ENCODE data around the gene EME1. TPM values are rescaled to one million over a fixed set of nuclear protein-coding genes. Genes with fewer than 3 reads are reported as not detected.
A peak's percentile ranks its signal among the peaks of the same experiment; 100 is the strongest.

Gene EME1
- total RNA-seq, 2 donors from 2014 or later = 3.9 TPM; not detected in 1

DNA sequence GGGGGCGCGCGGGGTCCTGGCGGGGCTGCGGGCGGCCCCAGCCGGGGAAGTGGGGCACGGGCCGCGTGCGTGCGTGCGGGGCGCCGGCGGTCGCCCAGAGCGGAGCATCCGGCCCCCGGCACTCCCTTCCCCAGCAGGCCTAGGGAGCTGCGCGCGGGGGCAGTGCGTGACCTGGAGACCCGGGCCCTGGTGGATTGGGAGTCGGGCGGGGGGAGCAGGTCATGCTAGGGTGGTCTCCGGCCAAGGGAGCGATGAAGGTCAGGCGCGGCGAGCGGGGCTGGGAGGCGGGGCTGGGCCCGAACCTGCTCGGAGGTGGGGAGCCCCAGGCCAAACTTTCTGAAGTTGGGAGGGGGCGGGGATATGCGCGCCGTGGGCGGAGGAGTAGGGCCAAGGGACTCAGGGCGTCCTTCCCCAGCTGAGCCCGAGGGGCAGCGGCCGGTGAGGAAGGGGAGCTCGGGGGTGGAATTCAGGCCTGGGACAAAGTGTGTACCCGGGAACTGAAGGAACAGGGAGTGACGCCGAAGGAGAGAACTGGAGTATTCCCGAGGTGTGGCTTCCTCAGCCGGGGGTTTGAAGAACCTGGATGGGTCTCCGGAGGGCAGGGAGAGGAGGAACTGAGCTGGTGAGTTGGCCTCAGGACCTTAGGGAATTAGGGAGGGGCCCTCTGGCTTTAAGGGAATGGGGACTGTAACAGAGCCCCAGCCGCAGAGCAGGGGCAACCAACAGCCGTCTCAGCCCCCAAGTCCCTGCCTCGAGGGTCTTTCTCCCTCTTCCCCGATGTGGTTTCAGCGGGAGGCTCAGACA is 26.5 kb upstream of the EME1 start:
- Histone ChIP-seq H3K9me3 (no peaks in the 10 kb centered on the region), H3K36me3 (no peaks in the 10 kb centered on the region), H3K4me3 (peak overlapping the region; percentile 86), H3K27me3 (replicated peaks; ENCODE audit: insufficient read depth) (no peaks in the 10 kb centered on the region), H3K27ac (peak overlapping the region in 1 of 2 donors; percentile 16), H3K4me1 (ENCODE audit: control insufficient read depth in 1 of 2, low read depth in 2 of 2) (peaks cover 13 to 28% of the 10 kb centered on the region in 2 donors)
- TF ChIP-seq, protein P1, sequence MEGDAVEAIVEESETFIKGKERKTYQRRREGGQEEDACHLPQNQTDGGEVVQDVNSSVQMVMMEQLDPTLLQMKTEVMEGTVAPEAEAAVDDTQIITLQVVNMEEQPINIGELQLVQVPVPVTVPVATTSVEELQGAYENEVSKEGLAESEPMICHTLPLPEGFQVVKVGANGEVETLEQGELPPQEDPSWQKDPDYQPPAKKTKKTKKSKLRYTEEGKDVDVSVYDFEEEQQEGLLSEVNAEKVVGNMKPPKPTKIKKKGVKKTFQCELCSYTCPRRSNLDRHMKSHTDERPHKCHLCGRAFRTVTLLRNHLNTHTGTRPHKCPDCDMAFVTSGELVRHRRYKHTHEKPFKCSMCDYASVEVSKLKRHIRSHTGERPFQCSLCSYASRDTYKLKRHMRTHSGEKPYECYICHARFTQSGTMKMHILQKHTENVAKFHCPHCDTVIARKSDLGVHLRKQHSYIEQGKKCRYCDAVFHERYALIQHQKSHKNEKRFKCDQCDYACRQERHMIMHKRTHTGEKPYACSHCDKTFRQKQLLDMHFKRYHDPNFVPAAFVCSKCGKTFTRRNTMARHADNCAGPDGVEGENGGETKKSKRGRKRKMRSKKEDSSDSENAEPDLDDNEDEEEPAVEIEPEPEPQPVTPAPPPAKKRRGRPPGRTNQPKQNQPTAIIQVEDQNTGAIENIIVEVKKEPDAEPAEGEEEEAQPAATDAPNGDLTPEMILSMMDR (IDR thresholded peaks at IDR 0.05) = no peak
- DNase-seq (ENCODE audit: low spot score) (no peak), ATAC-seq (ENCODE audit: insufficient number of reproducible peaks, low FRiP score, low read depth) (no peak)

DNA sequence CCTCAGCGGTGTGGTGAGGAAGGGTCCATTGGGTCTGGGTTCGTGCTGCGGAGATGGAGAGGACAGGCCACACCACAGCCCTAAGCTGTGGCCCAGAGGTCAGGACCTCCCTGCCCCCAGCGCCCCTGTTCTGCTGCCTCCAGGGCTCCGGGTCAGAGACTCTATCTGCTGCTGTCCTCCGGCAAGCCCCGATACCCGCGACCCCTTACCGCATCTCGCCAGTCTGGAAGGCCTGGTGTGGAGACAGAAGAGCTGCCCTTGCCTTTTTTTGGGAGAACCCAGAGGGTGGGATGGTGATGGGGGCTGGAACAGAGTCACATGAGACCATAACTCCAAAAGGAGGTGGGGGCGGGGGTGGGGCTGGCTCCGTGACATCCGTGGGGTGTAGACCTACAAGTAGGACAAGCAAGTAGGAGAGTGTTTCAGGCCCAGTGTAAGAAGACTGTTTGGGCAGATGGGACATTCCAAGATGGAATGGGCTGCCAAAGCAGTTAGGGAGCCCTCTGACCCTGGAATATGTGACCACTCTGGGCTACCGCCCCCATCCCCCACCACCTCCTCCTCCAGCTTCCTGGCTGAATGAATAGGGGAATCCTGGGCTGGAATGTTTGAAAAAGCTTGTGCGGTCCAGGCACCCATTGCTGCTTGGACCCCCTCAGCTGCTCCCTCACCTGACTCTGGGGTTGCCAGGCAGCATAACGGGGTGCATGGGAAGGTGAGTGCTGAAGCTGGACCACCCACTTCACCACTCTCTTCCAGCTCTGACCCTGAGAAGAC is 25.7 kb upstream of the EME1 start:
- Histone ChIP-seq H3K9me3 (no peaks in the 10 kb centered on the region), H3K27me3 (replicated peaks; ENCODE audit: insufficient read depth) (no peaks in the 10 kb centered on the region), H3K27ac (no peak overlapping the region), H3K4me3 (peak overlapping the region; percentile 86), H3K4me1 (ENCODE audit: control insufficient read depth in 1 of 2, low read depth in 2 of 2) (peaks cover 13 to 28% of the 10 kb centered on the region in 2 donors), H3K36me3 (no peaks in the 10 kb centered on the region)
- ATAC-seq (ENCODE audit: insufficient number of reproducible peaks, low FRiP score, low read depth) (no peak), DNase-seq (ENCODE audit: low spot score) (no peak)
- TF ChIP-seq, protein P1 (IDR thresholded peaks at IDR 0.05) = no peak

DNA sequence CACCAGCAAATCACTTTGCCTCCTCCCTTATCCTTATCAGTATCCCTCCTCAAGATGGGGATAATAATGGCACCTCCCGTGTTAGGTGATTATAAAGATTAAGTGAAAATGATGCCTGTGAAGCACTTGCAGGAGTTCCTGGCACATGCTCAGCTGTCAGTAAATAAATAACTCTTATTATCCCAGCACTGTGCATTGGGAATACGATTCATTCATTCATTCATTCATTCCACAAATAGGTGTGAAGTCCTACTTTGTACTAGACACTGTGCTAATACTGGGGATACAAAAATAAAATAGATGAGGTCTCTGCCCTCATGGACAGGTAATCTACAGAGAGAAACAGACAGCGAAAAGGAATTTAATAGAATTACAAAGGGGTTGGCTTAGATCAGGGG is 25.1 kb upstream of the EME1 start:
- Histone ChIP-seq H3K4me3 (no peak overlapping the region), H3K4me1 (ENCODE audit: control insufficient read depth in 1 of 2, low read depth in 2 of 2) (peaks cover 13 to 28% of the 10 kb centered on the region in 2 donors), H3K9me3 (no peaks in the 10 kb centered on the region), H3K27ac (no peak overlapping the region), H3K36me3 (peaks cover 4% of the 10 kb centered on the region), H3K27me3 (replicated peaks; ENCODE audit: insufficient read depth) (no peaks in the 10 kb centered on the region)
- no peak for DNase-seq (ENCODE audit: low spot score)
- ATAC-seq (ENCODE audit: insufficient number of reproducible peaks, low FRiP score, low read depth) = no peak
- TF ChIP-seq, protein P1 (IDR thresholded peaks at IDR 0.05) = no peak

DNA sequence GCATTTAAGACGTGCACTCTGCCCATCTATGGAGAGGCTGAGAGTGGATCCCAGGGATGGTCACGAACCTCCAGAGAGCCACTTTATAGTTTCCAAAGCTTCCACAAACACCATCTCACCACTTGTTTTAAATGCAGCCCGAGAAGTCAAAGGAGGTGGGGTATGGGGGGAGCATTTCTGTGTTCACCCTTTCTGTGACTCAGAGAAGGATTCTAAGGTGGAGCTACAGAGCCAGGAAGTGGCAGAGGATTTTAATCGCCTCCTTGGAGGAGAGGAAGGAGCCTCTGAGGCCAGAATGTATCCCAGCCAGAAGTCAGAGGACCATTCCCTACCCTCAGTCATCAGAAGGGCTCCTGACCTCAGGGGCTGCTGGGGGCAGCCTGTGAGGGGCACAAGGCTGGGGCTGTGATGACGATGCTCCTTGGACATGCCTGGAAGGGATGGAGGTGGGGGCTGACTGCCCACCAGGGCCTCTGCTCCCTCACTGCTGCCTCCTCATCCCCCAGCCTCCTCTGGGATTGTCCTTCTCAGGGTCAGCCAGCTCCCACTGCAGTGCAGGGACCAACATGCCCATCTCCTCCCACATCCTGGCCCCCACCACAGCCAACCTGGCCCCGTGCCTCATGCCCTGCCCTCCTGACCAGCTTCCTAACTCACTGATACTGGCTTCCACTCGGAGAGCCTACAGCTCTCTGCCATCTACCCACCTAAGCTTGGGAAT is 24.3 kb upstream of the EME1 start:
- H3K4me3 ChIP-seq = no peak overlapping the region
- peaks cover 4% of the 10 kb centered on the region for H3K36me3 ChIP-seq
- DNase-seq (ENCODE audit: low spot score) (no peak), ATAC-seq (ENCODE audit: insufficient number of reproducible peaks, low FRiP score, low read depth) (no peak)
- H3K9me3 ChIP-seq = no peaks in the 10 kb centered on the region
- H3K27me3 ChIP-seq (replicated peaks; ENCODE audit: insufficient read depth) = no peaks in the 10 kb centered on the region
- H3K4me1 ChIP-seq (ENCODE audit: control insufficient read depth in 1 of 2, low read depth in 2 of 2) = peaks cover 13 to 28% of the 10 kb centered on the region in 2 donors
- no peak overlapping the region for H3K27ac ChIP-seq
- TF ChIP-seq, protein P1 (IDR thresholded peaks at IDR 0.05) = no peak

DNA sequence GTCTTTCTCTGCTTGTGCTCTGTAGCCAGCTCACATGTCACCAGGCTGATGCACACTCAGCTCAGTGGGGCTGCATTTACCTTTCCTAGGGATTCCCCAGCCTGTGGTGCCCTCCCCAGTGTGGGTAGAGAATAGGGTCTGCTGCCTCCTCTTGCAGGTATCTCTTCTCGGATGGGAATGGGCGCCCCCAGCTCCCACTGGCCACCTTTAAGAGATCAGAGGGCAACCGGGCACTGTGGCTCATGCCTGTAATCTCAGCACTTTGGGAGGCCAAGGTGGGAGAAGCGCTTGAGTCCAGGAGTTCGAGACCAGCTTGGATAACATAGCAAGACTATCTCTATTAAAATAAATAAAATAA is 23.8 kb upstream of the EME1 start:
- no peak for ATAC-seq (ENCODE audit: insufficient number of reproducible peaks, low FRiP score, low read depth)
- H3K9me3 ChIP-seq = no peaks in the 10 kb centered on the region
- TF ChIP-seq, protein P1 (IDR thresholded peaks at IDR 0.05) = no peak
- peaks cover 13 to 28% of the 10 kb centered on the region in 2 donors for H3K4me1 ChIP-seq (ENCODE audit: control insufficient read depth in 1 of 2, low read depth in 2 of 2)
- H3K27ac ChIP-seq = no peak overlapping the region
- no peak for DNase-seq (ENCODE audit: low spot score)
- no peaks in the 10 kb centered on the region for H3K27me3 ChIP-seq (replicated peaks; ENCODE audit: insufficient read depth)
- H3K36me3 ChIP-seq = peaks cover 9% of the 10 kb centered on the region
- no peak overlapping the region for H3K4me3 ChIP-seq

Measured in thoracic aorta (tissue), 2 donors.